Stimulated activated CD8-positive, alpha-beta memory T cell treated with anti-CD3 and anti-CD28 coated beads, Interleukin-4, amount 100 ng/mL, for 1 hour (primary cell): ENCODE data around the gene NAA10.

Experiments
- DNase-seq, 2 donors: peaks; one replicate each; pipeline ENCODE4 v3.0.0-alpha.2; 2020; ENCODE audit warnings: low read depth in 2 of 2, low spot score in 1 of 2

Gene NAA10

DNA sequence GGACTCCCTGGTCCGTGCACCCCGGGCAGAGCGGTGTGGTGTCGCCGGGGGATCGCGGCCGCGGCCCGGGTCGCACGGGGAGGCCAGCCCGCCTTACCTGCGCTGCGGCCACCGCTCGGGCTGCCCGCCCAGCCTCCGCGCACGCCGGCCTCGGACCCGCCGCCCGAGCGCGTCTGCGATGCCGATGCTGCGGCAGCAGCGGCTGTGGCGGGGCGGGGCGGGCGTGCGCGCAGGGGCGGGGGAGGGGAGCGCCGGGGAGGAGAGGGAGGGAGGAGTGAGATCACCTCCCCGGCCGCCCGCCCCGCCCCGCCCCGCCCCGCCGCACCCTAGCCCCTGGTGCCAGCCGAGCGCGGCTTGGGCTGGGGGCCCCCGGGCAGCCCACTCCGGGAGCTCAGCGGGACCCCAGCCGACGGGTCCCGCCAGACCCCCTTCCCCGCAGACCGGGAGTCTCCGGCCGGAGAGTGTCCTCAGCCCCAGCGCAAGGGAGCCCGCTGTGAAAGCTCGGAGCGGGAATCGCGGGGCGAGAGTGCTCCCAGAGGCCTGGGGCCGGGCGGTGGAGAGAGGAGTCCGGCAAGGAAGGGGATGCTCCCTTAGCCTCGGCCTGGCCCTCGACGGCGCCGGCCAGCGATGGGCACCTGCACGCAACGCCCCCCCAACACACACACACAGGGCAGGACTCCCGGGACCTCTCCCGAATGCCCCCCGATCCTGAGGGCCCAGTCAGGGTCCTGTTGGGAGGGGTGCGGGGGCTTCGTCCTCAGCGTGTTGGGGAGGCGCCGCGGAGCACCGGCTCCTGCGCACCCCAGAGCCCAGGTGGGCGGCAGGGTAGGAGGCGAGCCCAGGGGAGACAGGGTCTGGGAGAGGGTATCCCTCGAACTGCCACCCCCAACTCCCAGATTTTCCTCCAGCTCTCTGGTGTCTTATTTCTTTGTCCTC lies 48.6 kb downstream of the NAA10 start, which contains the start of gene L1CAM:
TSS of gene L1CAM (minus strand) at position 206 of the 936 bp plus-strand sequence. CDS start 10,337 bp downstream, outside the sequence.
- no peak for DNase-seq

GRCh38 chrX:153885208-153885787 lies 49.5 kb downstream of the NAA10 start:
- no peak for DNase-seq

GRCh38 chrX:153884590-153884989 lies 50.2 kb downstream of the NAA10 start:
- DNase-seq = no peak

DNA sequence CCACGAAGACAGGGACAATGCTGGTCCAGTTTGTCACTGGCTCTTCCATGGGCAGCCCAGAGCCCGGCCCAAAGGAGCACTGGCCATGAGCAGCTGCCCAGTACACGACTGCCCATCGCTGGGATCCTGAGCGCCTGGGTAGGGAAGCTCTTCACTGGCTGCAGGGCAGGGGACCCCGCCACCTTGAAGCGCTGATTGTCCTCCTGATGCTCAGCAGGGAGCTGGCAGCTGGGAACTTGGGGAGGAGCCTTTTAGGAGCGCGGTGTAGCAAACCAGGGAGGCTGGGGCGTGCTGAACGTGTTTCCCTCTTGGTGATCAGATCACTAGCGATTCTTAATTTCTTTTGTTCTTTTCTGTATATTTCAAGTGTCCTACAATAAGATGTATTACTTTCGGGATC lies 50.7 kb downstream of the NAA10 start:
- DNase-seq = no peak

DNA sequence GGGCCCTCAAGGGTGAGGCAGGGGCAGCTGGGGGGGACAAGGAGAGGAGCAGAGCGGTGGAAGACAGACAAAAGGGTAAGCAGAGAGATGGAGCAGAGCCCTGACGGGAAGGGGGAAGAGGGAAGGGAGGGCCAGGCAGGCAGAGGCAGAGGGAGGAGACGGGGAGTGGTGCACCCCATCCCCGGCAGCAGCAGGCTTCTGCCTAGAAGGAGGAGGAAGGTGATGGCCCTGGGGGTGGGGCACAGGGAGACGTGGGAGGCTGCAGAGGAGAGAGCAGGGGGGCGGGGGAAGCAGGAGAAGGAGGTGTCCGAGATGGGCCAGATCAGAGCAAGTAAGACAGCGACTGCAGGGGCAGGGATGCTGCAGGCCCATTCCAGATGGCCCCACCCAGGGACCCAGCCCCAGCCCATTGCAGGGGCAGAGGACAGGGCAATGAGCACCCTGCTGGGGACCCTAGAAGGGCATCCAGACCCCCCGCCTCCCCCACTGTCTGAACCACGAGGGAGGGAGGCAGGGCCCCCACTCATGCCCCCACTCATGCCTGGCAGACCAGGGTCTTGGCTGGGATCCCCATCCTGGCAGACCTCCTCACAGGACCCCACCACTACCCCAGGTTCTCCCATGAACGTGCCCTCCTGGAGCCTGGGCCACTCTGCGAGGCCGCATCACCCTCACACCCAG lies 51.5 kb downstream of the NAA10 start:
- DNase-seq = no peak

DNA sequence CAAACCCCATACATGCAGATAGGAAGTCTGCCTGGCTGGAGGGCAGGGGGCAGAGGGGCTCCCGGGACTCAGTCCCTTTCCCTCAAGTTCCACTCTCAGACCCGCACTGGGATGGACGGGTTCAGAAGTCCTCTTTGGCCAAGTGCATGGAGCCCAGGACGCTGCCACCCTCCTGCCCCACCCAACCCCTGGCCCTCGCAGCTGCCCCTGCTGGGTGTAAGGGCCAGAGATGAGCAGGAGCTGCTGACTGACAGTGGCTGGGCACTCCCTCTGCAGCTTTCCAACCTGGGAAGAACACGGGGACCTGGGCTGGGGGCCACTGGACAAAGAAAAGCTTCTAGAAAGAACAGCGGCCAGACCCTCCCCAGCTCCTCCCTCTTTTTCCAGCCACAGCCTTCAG lies 52.3 kb downstream of the NAA10 start:
- DNase-seq = no peak

- no peak for DNase-seq
These were observed 52.7 kb downstream of the NAA10 start for GRCh38 chrX:153882086-153882498.

GRCh38 chrX:153881281-153881680 lies 53.6 kb downstream of the NAA10 start:
- no peak for DNase-seq

DNA sequence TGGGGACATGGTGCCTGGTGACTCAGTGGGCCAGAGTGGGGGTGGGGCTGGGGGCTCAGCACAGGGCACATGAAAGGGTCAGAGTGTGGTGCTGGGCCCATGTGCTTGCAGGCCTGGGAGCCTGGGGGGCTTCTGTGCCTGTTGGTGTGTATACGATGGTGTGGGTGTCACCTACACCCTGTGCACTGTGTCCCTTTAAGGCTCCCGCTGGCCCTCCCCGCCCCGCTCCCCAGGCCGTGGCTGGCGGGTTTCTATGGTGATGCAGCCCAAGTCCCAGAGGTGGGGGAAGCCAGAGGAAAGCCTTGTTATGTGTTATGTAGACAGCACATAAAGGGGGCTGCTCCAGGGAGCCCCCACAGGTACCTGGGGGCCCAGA lies 54.4 kb downstream of the NAA10 start:
- no peak for DNase-seq

DNA sequence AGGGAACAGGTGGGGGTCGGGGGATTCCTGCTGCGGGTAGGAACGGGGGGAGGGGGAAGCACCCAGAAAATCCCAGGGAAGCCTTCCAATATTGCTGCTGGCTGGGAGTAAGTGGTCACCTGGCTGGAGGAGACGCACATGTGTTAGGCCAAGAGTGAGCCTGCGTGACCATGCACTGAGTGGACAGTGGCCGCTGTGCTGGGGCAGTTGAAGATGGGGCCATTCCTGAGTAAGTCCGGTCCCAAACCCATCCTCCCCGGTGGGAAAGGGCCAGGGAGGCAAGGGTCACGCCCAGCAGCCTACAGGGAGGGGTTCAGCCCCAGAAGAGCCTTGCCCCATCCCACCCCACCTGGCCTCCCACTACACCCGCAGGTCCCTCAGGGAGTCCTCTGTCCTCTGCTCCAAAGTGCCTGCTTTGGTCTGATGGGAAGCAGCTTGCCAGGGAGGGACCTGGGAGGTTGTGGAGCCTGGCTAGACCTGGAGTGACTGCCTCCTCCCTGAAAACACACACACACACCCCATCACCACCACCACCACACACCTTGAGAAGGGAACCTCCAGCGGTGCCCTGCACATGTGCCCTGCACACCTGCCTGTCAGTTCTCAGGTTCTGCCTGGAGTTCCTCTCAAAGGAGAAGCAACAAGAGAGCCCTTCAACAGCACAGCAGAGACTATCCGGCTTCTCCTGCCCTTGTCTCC lies 54.9 kb downstream of the NAA10 start:
- no peak for DNase-seq
